Chondrocyte (in vitro differentiated cells): ENCODE measurements around the gene EEF1AKMT4. TPM values are rescaled to one million over a fixed set of nuclear protein-coding genes. Genes with fewer than 3 reads are reported as not detected.
"Not testable (repeated sequence)": the region's sequence is repeated elsewhere in the genome, so short reads cannot be mapped to it uniquely, and the experiment has no call there.

Experiments used
- DNase-seq: peaks from one replicate; pipeline ENCODE4 v3.0.0; 2021; ENCODE audit warnings: mixed read lengths, low spot score
- H3K27ac Mint-ChIP-seq: one replicate; pipeline ENCODE4 v1.8.0; 2021; ENCODE audit warnings: mild to moderate bottlenecking, moderate library complexity, mixed read lengths; ENCODE audit not compliant: unreplicated experiment
- H3K27me3 Mint-ChIP-seq: 2 replicates; pipeline ENCODE4 v1.8.0; 2021; ENCODE audit warnings: low read depth, mixed read lengths
- H3K36me3 Mint-ChIP-seq: 2 replicates; pipeline ENCODE4 v1.8.0; 2021; ENCODE audit warnings: low read depth, mixed read lengths
- H3K4me1 Mint-ChIP-seq: 2 replicates; pipeline ENCODE4 v1.8.0; 2021; ENCODE audit warnings: low read depth, mild to moderate bottlenecking, mixed read lengths
- H3K4me3 Mint-ChIP-seq: one replicate; pipeline ENCODE4 v1.8.0; 2021; ENCODE audit warnings: mild to moderate bottlenecking, moderate library complexity, mixed read lengths; ENCODE audit not compliant: unreplicated experiment
- H3K9me3 Mint-ChIP-seq: 2 replicates; pipeline ENCODE4 v1.8.0; 2021; ENCODE audit warnings: low read depth, mixed read lengths
- total RNA-seq: library from RNA; stranded (reverse); gene quantifications from 3 replicates; pipeline ENCODE4 v1.2.1, GENCODE V29; 2021
- TF ChIP-seq, protein P1 (sequence below): fragments of 200-600 bp; sonication (generic); IDR thresholded peaks from 2 replicates; pipeline ENCODE4 v1.5.0; 2021; ENCODE audit warnings: antibody characterized with exemption, mild to moderate bottlenecking, moderate library complexity

Gene EEF1AKMT4
- total RNA-seq, 1 donor from 2014 or later: 4.3 TPM

DNA sequence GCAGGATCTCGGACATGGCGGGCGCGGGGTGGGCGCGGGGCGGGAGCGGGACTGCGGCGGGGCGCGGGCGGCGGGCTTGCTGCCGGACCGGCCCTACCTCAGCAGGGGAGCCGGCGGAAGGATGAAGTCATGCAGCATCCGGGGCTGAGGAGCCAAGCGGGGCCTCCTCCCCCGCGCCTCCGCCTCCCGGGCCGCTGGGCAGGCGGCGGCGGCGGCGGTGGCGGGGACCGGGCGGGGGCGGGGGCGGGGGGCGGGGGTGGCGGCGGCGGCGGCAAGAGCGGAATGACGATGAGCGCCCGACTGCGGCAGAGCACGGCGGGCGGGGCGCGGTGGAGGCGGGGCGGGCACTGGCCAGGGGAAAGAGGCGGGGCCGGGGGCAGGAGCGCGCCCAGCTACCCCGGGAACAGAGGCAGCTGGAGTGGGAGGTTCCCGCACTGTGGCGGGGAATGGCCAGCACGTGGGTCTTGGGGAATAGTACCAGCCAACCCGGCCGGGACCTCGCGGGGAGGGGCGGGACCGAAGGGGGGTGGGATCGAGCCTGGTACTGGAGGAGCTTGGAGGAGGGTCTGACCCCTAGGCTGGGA lies 11.9 kb downstream of the EEF1AKMT4 start, which contains the start of gene CAMK2N2:
Gene CAMK2N2, minus strand, starts transcription at position 284 of the 584 bp plus-strand sequence. Its CDS starts 268 bp downstream, at position 16.
- peak; percentile 93 for DNase-seq
- TF ChIP-seq, protein P1, sequence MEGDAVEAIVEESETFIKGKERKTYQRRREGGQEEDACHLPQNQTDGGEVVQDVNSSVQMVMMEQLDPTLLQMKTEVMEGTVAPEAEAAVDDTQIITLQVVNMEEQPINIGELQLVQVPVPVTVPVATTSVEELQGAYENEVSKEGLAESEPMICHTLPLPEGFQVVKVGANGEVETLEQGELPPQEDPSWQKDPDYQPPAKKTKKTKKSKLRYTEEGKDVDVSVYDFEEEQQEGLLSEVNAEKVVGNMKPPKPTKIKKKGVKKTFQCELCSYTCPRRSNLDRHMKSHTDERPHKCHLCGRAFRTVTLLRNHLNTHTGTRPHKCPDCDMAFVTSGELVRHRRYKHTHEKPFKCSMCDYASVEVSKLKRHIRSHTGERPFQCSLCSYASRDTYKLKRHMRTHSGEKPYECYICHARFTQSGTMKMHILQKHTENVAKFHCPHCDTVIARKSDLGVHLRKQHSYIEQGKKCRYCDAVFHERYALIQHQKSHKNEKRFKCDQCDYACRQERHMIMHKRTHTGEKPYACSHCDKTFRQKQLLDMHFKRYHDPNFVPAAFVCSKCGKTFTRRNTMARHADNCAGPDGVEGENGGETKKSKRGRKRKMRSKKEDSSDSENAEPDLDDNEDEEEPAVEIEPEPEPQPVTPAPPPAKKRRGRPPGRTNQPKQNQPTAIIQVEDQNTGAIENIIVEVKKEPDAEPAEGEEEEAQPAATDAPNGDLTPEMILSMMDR: no peak
- Mint-ChIP-seq H3K4me3 (peak within 1 kb of the TSS; percentile 78), H3K36me3 (peaks cover 9% of the 10 kb centered on the region), H3K9me3 (no peaks in the 10 kb centered on the region), H3K4me1 (peaks cover 21% of the 10 kb centered on the region), H3K27ac (no peak within 1 kb of the TSS), H3K27me3 (peaks cover 11% of the 10 kb centered on the region)

DNA sequence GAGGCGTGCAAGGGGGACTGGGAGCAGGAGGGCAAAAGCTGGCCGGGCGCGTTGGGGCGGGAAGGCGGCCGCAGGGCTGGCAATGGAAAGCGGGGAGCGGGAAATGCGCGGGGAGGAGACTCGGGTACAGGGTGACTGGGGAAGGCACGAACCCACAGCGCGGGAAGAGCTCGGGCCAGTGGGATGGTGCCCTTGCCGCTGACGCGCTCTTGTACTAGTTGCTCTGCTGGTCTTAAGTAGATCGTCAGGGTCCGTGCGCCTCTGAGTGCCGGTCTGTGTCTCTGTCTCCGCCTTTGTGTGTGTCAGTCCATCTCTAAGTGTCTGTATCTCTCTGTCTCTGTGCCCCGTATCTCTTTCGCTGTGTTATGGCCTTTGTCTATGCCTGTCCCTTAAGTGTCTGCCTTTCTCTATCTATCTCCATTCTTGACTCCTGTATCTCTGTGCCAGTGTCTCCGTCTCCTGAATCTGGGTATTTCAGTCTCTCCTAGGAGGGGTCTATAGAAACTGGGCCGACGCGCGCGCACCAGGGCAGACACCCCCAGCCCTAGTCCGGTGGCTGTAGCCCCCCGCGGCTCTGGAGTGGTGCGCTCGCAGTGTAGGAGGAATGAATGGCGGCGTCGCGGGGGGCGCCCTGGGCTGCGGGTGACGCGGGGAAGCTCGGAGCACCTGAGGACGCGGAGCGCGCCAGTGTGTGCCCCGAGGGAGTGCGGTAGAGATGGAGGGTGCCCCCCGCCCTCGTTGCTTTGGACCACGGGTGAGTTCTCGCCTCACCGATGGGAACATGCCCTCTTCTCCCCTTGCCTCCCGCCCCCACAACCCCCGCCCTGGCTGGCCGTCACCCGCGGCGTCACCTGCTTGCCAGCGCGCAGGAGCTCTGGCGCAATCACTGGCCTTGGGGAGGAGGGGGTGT lies 12.6 kb downstream of the EEF1AKMT4 start:
- H3K4me3 Mint-ChIP-seq: peak overlapping the region; percentile 78
- no peaks in the 10 kb centered on the region for H3K9me3 Mint-ChIP-seq
- H3K36me3 Mint-ChIP-seq: peaks cover 9% of the 10 kb centered on the region
- H3K27ac Mint-ChIP-seq: no peak overlapping the region
- peak; percentile 82 for DNase-seq
- TF ChIP-seq, protein P1: no peak
- H3K4me1 Mint-ChIP-seq: peaks cover 21% of the 10 kb centered on the region
- peaks cover 12% of the 10 kb centered on the region for H3K27me3 Mint-ChIP-seq

DNA sequence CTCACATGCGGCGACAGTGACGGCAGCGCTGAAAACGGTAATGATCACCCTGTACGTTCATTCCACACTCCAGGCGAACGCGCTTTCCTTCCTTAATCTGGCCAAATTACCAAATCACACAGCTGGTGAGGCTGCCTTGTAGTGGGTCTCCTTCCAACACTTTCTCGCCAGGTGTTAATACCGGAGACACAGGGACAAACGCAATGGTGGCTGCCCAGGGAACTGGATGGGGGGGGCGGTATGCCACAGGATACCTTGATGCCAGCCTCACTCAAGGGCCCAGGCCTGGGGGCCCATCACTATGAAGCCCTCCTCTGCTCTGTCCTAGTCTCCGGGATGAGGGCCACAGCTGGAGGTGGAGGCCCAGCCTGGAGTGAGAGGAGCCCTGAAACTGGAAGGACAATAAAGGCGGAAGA lies 13.3 kb downstream of the EEF1AKMT4 start:
- DNase-seq: peak; percentile 43
- Mint-ChIP-seq H3K27me3 (peaks cover 18% of the 10 kb centered on the region), H3K9me3 (no peaks in the 10 kb centered on the region), H3K36me3 (peaks cover 8% of the 10 kb centered on the region), H3K4me1 (peaks cover 21% of the 10 kb centered on the region), H3K27ac (no peak overlapping the region), H3K4me3 (no peak overlapping the region)
- TF ChIP-seq, protein P1: no peak

DNA sequence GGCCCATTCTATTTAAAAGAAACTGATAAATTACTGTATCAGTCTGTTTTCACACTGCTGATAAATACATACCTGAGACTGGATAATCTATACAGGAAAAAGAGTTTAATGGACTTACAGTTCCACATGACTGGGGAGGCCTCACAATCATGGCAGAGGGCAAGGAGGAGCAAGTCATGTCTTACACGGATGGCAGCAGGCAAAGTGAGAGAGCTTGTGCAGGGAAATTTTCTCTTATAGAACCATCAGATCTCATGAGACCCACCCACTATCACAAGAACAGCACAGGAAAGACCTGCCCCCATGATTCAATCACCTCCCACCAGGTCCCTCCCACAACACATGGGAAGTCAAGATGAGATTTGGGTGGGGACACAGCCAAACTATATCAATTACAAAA lies 17.8 kb downstream of the EEF1AKMT4 start:
- H3K27ac Mint-ChIP-seq, H3K4me1 Mint-ChIP-seq: not testable (repeated sequence)

DNA sequence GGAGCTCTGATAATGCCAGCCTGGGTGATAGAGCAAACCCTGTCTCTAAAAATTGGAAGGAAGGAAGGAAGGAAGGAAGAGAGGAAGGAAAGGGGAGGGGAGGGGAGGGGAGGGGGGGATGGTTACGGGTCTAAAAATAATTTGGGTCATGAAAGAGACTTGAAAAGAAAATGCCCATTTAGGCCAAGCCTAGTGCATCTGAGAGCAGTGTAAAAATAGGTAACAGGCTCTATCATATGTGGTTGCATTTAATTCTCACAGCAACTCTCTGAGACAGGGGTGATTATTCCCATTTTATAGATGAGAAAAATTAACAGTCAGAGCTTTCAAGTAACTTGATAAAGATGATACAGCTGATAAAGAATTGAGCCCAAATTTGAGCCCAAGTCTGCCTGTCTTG lies 22.8 kb downstream of the EEF1AKMT4 start:
- TF ChIP-seq, protein P1: no peak
- no peaks in the 10 kb centered on the region for H3K9me3 Mint-ChIP-seq
- H3K27ac Mint-ChIP-seq: no peak overlapping the region
- peaks cover 30% of the 10 kb centered on the region for H3K27me3 Mint-ChIP-seq
- no peak for DNase-seq
- H3K36me3 Mint-ChIP-seq: peaks cover 1% of the 10 kb centered on the region
- no peak overlapping the region for H3K4me3 Mint-ChIP-seq
- no peaks in the 10 kb centered on the region for H3K4me1 Mint-ChIP-seq

More for the DNA sequence above, 17.8 kb downstream of the EEF1AKMT4 start:
- not testable (repeated sequence) for DNase-seq, H3K4me3 Mint-ChIP-seq, H3K9me3 Mint-ChIP-seq, H3K36me3 Mint-ChIP-seq
- peaks cover 20% of the 10 kb centered on the region for H3K27me3 Mint-ChIP-seq
